Raji (cell line): ENCODE data around the gene MCEE.

Experiments
- POLR2A ChIP-seq: IDR thresholded peaks from 2 replicates; pipeline ENCODE4 v1.6.1; 2011; ENCODE audit warnings: low read depth, low read length, control low read depth; ENCODE audit not compliant: insufficient read depth

The MCEE gene

DNA sequence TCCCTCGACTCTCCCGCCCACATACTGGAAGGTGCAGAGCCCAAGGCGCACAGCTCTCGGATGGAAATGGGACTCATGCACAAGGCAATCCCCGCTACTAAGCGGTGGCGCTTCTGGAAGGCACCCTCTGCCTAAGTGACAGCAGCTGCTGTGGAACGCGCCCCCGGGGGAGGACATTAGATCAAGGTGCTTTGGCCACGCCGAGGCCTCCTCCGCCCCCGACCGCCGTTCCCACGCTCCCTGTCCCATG is 202 bp downstream of the MCEE start:
- TF ChIP-seq POLR2A, result no peak

DNA sequence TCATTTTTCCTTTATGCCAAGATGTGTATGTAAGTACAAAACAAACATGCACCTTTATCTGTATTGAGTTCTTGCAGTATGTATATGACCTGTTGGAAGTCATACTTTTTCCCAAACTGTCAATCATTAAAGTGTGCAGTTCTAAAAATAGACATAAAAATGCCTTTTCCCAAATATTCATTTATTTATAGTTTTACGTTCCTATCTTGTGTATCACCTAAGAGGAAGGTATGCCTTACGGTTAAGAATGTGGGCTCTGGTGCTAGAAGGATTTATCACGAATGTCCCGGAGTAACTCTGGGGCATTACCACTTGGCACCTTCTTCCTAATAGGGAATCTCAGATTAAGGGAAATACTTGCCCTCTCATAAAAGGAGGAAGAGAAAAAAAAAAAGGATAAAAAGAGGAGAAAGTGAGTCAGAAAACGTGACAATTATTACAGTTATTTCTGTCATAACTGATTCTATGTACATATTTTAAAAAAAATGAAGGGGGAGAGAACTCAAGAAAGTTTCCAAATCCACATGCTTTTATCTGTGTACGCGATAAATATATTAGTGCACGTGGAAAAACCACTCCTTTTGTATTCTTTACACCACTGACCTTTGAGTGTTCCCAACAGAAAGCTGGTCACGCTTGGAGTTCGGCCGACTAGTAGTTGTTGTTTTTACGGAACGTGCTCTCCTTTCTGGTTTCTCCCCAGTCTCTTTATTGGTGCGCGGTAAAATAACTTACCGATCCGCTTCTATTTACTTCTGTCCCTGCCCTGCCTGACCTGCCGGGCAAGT is 721 bp downstream of the MCEE start:
- no peak for TF ChIP-seq POLR2A

DNA sequence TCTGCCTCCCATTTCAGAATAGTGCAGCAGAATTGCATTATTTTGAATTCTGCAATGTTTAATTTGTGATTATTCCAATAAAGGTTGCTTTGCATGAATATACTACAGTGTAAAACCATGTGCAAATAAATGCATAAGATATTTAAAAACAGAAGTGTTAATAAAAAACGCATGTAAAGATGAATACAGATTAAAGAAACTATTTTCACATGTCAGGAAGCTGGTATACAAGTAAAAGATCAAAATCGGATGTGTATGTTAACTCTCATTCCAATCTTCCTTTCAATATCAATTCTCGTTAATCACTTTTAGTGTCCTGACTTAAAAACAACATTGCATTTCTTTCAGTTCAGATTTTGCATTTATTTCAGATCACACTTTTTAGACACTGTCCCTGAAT is 3.1 kb downstream of the MCEE start:
- TF ChIP-seq POLR2A, result no peak

DNA sequence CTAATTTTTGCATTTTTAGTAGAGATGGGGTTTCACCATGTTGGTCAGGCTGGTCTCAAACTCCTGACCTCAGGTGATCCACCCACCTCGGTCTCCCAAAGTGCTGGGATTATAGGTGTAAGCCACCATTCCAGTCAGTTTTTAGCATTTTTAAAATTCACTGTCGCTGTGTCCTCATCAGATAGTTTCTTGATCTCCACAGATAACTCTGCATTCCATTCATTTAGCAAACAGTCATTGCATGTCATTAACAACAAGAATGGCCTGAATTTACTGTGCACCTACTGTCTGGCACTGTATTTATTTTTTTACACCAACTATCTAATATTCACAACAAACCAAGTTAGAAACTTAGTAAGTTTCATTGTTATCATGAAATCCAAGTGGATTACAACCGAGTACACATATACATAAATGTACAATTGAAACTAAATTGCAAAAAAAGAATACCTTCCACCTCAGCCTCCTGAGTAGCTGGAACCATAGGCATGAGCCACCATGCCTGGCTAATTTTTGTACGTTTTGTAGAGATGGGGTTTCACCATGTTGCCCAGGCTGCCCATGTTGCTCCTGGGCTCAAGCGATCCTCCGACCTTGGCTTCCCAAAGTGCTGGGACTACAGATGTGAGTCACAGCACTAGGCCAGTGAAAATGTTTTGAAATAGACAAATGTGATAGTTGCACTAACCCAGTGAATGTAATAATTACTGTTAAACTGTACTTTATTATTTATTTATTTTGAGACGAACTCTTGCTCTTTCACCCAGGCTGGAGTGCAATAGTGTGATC is 4.3 kb downstream of the MCEE start:
- TF ChIP-seq POLR2A, result no peak

DNA sequence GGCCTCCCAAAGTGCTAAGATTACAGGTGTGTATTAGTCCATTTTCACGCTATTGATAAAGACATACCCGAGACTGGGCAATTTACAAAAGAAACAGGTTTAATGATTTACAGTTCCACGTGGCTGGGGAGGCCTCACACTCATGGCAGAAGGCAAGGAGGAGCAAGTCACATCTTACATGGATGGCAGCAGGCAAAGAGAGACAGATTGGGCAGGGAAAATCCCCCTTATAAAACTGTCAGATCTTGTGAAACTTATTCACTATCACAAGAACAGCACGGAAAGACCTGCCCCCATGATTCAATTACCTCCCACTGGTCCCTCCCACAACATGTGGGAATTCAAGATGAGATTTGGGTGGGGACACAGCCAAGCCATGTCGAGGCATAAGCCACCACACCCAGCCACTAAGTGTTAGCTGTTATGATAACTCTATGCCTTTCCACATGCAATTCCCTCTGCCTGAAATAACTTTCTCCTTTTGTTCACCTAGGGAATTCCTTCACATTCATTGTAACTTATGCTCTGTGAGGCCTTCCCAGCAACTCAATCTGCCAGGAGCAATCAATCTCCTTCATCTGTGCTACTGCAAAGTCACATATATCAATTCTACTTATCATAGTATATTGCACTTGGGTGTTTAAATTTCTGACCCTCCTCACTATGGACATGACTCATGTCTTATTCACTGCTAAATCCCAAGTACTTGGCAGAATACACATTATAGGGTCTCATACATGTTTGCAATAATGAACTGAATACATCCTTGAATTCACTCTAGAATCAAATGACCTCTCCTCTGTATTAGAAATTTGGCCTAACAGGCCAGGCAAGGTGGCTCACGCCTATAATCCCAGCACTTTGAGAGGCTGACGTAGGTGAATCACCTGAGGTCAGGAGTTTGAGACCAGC is 7.4 kb downstream of the MCEE start:
- no peak for TF ChIP-seq POLR2A

DNA sequence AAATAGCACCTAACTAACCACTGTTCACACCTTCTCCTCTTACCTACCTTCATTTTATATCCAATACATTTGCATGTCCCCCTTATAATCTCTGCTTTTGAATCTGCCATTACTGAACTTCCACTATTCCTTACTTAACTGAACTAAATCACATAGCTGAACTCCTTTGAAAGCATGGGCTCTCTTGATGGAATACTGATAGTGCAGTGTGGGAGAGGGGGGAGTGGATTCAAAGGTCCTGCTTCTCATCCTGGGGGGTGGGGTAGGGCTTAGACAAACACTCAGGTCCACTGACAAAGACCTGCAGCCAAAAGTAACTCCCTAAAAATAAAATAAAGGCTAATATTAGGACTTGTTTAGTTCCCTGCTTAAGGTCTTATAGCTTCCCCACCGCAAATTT is 8.6 kb downstream of the MCEE start:
- no peak for TF ChIP-seq POLR2A

DNA sequence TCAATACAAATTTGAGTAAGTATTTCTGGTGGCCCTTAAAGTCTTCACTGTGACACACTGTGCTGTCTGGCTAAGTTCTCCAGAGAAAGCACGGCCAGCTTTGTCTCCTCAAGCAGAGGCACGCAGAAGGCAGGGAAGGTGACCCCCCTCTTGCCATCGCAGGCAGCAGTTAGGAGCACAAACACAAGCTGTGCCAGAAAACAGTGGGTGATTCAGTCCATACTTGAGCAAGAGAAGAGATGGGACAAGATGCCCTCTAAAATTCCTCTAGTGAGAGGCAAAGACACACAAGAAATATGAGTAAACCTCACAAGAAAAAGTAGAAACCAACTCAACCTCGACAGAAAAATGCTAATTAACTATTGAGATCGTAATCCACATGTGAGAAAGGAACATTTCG is 9.8 kb downstream of the MCEE start:
- TF ChIP-seq POLR2A, result no peak

DNA sequence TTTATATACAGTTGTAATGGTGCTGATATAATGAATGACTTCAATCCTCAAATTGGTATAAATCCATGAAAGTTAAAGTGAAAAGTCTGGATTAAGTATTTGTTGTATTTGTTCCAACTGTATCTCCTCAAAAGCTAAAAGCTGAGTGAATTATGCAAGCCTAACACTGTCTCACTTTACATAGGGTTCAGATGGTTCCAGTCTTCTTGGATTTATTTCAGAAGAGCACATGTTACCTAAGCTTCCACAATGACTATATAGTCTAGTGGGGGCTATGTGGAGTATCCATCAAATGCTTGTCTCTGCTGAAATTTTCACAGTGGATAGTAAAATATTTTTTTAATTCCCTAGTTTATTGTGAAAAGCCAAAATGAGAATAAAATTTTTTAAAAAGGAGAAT is 13.0 kb downstream of the MCEE start:
- TF ChIP-seq POLR2A, result no peak

DNA sequence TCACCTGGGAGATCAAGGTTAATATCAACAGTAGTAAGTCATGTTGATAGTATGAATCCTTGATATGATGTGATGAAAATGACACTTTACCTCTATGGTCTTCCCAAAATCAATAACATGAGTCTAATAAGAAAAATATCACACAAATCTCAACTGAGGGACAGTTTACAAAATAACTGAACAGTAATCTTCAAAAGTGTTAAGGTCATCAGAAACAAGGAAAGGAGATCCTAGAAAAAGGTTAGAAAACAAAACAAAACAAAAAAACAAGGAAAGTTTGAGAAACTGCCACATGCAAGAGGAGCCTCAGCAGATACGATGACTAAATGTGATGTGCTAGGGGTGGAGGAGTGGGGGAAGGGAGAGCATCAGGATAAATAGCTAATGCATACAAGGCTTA is 16.2 kb downstream of the MCEE start:
- no peak for TF ChIP-seq POLR2A

DNA sequence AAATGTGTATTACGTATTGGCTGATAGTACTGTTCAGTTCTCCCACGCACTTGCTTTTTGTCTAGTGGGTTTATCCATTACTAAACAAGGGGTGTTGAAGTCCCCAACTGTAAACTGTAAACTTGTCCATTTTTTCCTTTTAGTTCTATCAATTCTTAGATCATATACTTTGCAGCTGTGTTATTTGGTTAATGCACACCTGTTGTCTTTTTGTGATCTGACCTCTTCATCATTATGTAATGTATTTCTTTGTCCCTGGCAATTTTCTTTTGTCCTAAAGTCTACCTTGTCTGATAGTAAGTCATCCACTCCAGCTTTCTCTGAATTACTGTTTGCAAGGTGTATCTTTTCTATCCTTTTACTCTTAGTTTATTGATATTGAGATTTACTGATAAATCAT is 21.9 kb downstream of the MCEE start:
- TF ChIP-seq POLR2A, result no peak

DNA sequence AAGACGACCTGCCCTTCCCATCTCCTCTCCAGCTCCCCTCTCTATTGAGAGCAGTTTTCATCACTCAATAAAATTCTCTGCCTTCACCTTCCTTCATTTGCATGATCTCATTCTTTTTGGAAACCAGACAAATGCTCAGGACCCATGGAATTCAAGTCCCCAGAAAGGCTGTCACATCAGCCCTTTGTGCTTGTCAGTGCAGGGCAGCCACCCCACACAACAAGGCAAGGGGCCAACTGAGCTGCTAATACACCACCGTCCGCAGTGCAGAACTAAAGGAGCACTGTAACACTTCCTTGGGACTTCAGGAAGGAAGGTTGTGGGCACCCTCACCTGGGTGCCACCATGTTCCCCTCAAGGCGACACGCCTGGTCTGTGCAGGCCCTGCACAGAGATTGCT is 26.2 kb downstream of the MCEE start:
- TF ChIP-seq POLR2A, result no peak

DNA sequence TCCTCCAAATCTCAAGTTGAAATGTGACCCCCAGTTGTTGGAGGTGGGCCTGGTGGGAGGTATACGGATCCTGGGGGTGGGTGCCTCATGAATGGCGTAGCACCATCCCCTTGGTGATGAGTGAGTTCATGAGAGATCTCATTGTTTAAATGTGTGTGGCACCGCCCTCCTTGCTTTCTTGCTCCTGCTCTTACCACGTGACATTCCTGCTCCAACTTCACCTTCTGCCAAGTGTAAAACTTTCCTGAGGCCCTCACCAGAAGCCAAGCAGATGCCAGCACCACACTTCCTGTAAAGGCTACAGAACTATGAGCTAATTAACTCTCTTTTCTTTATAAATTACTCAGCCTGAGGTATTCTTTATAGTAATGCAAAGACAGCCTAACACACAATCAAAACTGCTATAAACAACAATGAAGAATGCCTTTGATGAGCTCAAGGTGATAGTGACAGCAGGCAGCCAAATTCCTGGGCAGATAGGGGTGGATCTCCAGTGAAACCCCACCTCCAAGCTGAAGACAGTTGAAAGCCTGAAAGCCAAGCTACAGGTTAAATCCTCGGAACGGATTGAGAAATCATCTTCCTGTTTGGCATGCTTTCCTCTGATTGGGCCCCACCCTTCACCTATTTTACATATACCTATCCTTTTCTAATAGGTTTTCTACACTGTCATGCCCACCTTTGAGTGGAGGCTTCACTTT is 26.9 kb downstream of the MCEE start:
- no peak for TF ChIP-seq POLR2A

DNA sequence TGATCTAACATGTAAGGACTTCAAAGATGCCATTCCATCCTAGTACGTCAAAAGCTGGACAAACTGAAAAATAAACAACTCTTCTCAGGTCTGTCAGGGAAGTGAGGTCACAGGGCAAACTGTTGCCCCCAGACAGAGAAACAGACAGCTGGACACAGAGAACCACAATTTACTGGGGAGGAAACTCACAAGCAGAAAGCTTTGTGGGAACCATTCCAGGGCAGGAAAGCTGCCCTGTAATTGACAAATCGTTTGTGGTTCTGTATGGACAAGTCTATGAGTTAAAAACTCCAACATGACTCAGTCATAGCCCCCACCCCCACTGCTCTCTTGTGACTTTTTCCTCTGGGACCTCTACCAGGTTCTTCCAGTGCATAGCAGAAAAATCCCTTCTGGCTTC is 28.4 kb downstream of the MCEE start:
- no peak for TF ChIP-seq POLR2A

DNA sequence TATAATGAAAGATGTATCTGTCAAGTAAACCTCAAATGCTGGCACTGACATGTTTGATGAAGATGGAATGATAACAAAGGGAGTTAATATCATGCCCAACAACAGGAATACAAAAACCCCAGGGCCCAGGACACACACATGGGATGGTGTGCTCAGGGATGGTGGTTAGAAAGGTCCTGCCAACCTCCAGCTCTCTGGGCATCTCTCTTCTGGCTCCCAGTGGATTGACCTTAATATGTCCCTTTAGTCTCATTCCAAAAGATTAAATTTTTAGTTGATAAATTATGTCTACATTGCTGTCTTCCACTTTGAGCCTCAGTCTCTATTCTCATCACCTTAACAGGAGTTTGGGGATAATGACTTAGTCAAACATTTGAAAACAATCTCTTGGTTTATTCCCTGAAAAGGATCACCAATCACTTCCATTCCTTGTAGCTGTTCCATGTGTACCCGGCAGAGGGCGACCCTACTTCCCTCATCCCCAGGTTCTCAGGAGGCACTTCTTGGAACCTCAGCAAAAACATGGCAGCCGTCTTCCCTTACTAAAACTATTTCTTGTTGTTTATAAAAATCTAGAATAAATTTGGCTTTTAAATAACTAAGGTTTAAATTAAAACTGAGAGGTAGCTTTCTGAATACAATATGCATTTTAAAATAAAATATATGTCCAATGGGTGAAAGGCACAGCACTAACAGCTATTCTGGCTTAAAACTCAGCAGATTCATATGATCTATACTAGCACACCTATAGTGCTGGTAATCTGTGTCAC is 29.6 kb downstream of the MCEE start:
- TF ChIP-seq POLR2A, result no peak
